ENCODE data around the gene TBC1D22A.

TBC1D22A gene

GRCh38 chr22:46864314-46865051, 102.0 kb downstream of the TBC1D22A start:
- no peak for DNase-seq
- no peak overlapping the region for H3K27ac ChIP-seq (ENCODE audit: insufficient read depth, low read length, poor library complexity, severe bottlenecking)

GRCh38 chr22:46865052-46865434, 102.6 kb downstream of the TBC1D22A start:
- no peaks in the 10 kb centered on the region for H3K27me3 ChIP-seq (replicated peaks; ENCODE audit: control insufficient read depth, insufficient read depth, low read length, poor library complexity, severe bottlenecking)
- H3K36me3 ChIP-seq (ENCODE audit: control insufficient read depth, insufficient read depth, low read length): peaks cover 1% of the 10 kb centered on the region
- H3K9me3 ChIP-seq (ENCODE audit: control insufficient read depth, low read length): no peaks in the 10 kb centered on the region
- H3K4me3 ChIP-seq (ENCODE audit: insufficient read depth, low read depth, low read length, poor library complexity, severe bottlenecking): no peak overlapping the region
- DNase-seq: no peak
- H3K4me1 ChIP-seq (ENCODE audit: control insufficient read depth, insufficient read depth, low read length, poor library complexity, severe bottlenecking): no peaks in the 10 kb centered on the region
- no peak overlapping the region for H3K27ac ChIP-seq (ENCODE audit: insufficient read depth, low read length, poor library complexity, severe bottlenecking)

More at GRCh38 chr22:46864314-46865051, 102.0 kb downstream of the TBC1D22A start:
- Histone ChIP-seq H3K9me3 (ENCODE audit: control insufficient read depth, low read length) (no peaks in the 10 kb centered on the region), H3K36me3 (ENCODE audit: control insufficient read depth, insufficient read depth, low read length) (no peaks in the 10 kb centered on the region), H3K4me3 (ENCODE audit: insufficient read depth, low read depth, low read length, poor library complexity, severe bottlenecking) (no peak overlapping the region), H3K27me3 (replicated peaks; ENCODE audit: control insufficient read depth, insufficient read depth, low read length, poor library complexity, severe bottlenecking) (no peaks in the 10 kb centered on the region), H3K4me1 (ENCODE audit: control insufficient read depth, insufficient read depth, low read length, poor library complexity, severe bottlenecking) (no peaks in the 10 kb centered on the region)

GRCh38 chr22:46865642-46866041, 103.2 kb downstream of the TBC1D22A start:
- no peaks in the 10 kb centered on the region for H3K9me3 ChIP-seq (ENCODE audit: control insufficient read depth, low read length)
- no peaks in the 10 kb centered on the region for H3K27me3 ChIP-seq (replicated peaks; ENCODE audit: control insufficient read depth, insufficient read depth, low read length, poor library complexity, severe bottlenecking)
- no peak for DNase-seq
- peaks cover 7% of the 10 kb centered on the region for H3K36me3 ChIP-seq (ENCODE audit: control insufficient read depth, insufficient read depth, low read length)
- H3K27ac ChIP-seq (ENCODE audit: insufficient read depth, low read length, poor library complexity, severe bottlenecking): no peak overlapping the region
- H3K4me3 ChIP-seq (ENCODE audit: insufficient read depth, low read depth, low read length, poor library complexity, severe bottlenecking): no peak overlapping the region
- no peaks in the 10 kb centered on the region for H3K4me1 ChIP-seq (ENCODE audit: control insufficient read depth, insufficient read depth, low read length, poor library complexity, severe bottlenecking)

- H3K4me1 ChIP-seq (ENCODE audit: control insufficient read depth, insufficient read depth, low read length, poor library complexity, severe bottlenecking): no peaks in the 10 kb centered on the region
- H3K4me3 ChIP-seq (ENCODE audit: insufficient read depth, low read depth, low read length, poor library complexity, severe bottlenecking): no peak overlapping the region
- no peak overlapping the region for H3K27ac ChIP-seq (ENCODE audit: insufficient read depth, low read length, poor library complexity, severe bottlenecking)
- no peaks in the 10 kb centered on the region for H3K9me3 ChIP-seq (ENCODE audit: control insufficient read depth, low read length)
- peaks cover 9% of the 10 kb centered on the region for H3K36me3 ChIP-seq (ENCODE audit: control insufficient read depth, insufficient read depth, low read length)
- DNase-seq: no peak
- no peaks in the 10 kb centered on the region for H3K27me3 ChIP-seq (replicated peaks; ENCODE audit: control insufficient read depth, insufficient read depth, low read length, poor library complexity, severe bottlenecking)
These were observed 104.1 kb downstream of the TBC1D22A start for GRCh38 chr22:46866591-46866990.

- Histone ChIP-seq H3K9me3 (ENCODE audit: control insufficient read depth, low read length) (no peaks in the 10 kb centered on the region), H3K27ac (ENCODE audit: insufficient read depth, low read length, poor library complexity, severe bottlenecking) (no peak overlapping the region), H3K4me3 (ENCODE audit: insufficient read depth, low read depth, low read length, poor library complexity, severe bottlenecking) (no peak overlapping the region), H3K4me1 (ENCODE audit: control insufficient read depth, insufficient read depth, low read length, poor library complexity, severe bottlenecking) (no peaks in the 10 kb centered on the region), H3K27me3 (replicated peaks; ENCODE audit: control insufficient read depth, insufficient read depth, low read length, poor library complexity, severe bottlenecking) (no peaks in the 10 kb centered on the region), H3K36me3 (ENCODE audit: control insufficient read depth, insufficient read depth, low read length) (peaks cover 9% of the 10 kb centered on the region)
- no peak for DNase-seq
These were observed 104.7 kb downstream of the TBC1D22A start for GRCh38 chr22:46867106-46867505.

GRCh38 chr22:46869329-46869728, 106.9 kb downstream of the TBC1D22A start:
- DNase-seq: no peak
- Histone ChIP-seq H3K36me3 (ENCODE audit: control insufficient read depth, insufficient read depth, low read length) (peaks cover 9% of the 10 kb centered on the region), H3K27me3 (replicated peaks; ENCODE audit: control insufficient read depth, insufficient read depth, low read length, poor library complexity, severe bottlenecking) (no peaks in the 10 kb centered on the region), H3K9me3 (ENCODE audit: control insufficient read depth, low read length) (no peaks in the 10 kb centered on the region), H3K4me3 (ENCODE audit: insufficient read depth, low read depth, low read length, poor library complexity, severe bottlenecking) (no peak overlapping the region), H3K27ac (ENCODE audit: insufficient read depth, low read length, poor library complexity, severe bottlenecking) (no peak overlapping the region), H3K4me1 (ENCODE audit: control insufficient read depth, insufficient read depth, low read length, poor library complexity, severe bottlenecking) (no peaks in the 10 kb centered on the region)

GRCh38 chr22:46869831-46870441, 107.5 kb downstream of the TBC1D22A start:
- DNase-seq: no peak
- Histone ChIP-seq H3K27me3 (replicated peaks; ENCODE audit: control insufficient read depth, insufficient read depth, low read length, poor library complexity, severe bottlenecking) (no peaks in the 10 kb centered on the region), H3K4me3 (ENCODE audit: insufficient read depth, low read depth, low read length, poor library complexity, severe bottlenecking) (no peak overlapping the region), H3K4me1 (ENCODE audit: control insufficient read depth, insufficient read depth, low read length, poor library complexity, severe bottlenecking) (no peaks in the 10 kb centered on the region), H3K36me3 (ENCODE audit: control insufficient read depth, insufficient read depth, low read length) (peaks cover 9% of the 10 kb centered on the region), H3K9me3 (ENCODE audit: control insufficient read depth, low read length) (no peaks in the 10 kb centered on the region), H3K27ac (ENCODE audit: insufficient read depth, low read length, poor library complexity, severe bottlenecking) (no peak overlapping the region)

GRCh38 chr22:46871826-46872225, 109.4 kb downstream of the TBC1D22A start:
- Histone ChIP-seq H3K27me3 (replicated peaks; ENCODE audit: control insufficient read depth, insufficient read depth, low read length, poor library complexity, severe bottlenecking) (no peaks in the 10 kb centered on the region), H3K27ac (ENCODE audit: insufficient read depth, low read length, poor library complexity, severe bottlenecking) (no peak overlapping the region), H3K36me3 (ENCODE audit: control insufficient read depth, insufficient read depth, low read length) (peaks cover 9% of the 10 kb centered on the region), H3K4me1 (ENCODE audit: control insufficient read depth, insufficient read depth, low read length, poor library complexity, severe bottlenecking) (no peaks in the 10 kb centered on the region), H3K9me3 (ENCODE audit: control insufficient read depth, low read length) (no peaks in the 10 kb centered on the region), H3K4me3 (ENCODE audit: insufficient read depth, low read depth, low read length, poor library complexity, severe bottlenecking) (no peak overlapping the region)
- DNase-seq: no peak

GRCh38 chr22:46875089-46875488, 112.6 kb downstream of the TBC1D22A start:
- Histone ChIP-seq H3K27ac (ENCODE audit: insufficient read depth, low read length, poor library complexity, severe bottlenecking) (no peak overlapping the region), H3K27me3 (replicated peaks; ENCODE audit: control insufficient read depth, insufficient read depth, low read length, poor library complexity, severe bottlenecking) (no peaks in the 10 kb centered on the region), H3K4me3 (ENCODE audit: insufficient read depth, low read depth, low read length, poor library complexity, severe bottlenecking) (no peak overlapping the region), H3K36me3 (ENCODE audit: control insufficient read depth, insufficient read depth, low read length) (peaks cover 10% of the 10 kb centered on the region), H3K9me3 (ENCODE audit: control insufficient read depth, low read length) (no peaks in the 10 kb centered on the region), H3K4me1 (ENCODE audit: control insufficient read depth, insufficient read depth, low read length, poor library complexity, severe bottlenecking) (no peaks in the 10 kb centered on the region)
- DNase-seq: no peak

GRCh38 chr22:46876357-46876934, 114.0 kb downstream of the TBC1D22A start:
- no peaks in the 10 kb centered on the region for H3K27me3 ChIP-seq (replicated peaks; ENCODE audit: control insufficient read depth, insufficient read depth, low read length, poor library complexity, severe bottlenecking)
- peaks cover 9% of the 10 kb centered on the region for H3K36me3 ChIP-seq (ENCODE audit: control insufficient read depth, insufficient read depth, low read length)
- H3K9me3 ChIP-seq (ENCODE audit: control insufficient read depth, low read length): no peaks in the 10 kb centered on the region
- no peak for DNase-seq
- no peaks in the 10 kb centered on the region for H3K4me1 ChIP-seq (ENCODE audit: control insufficient read depth, insufficient read depth, low read length, poor library complexity, severe bottlenecking)
- no peak overlapping the region for H3K27ac ChIP-seq (ENCODE audit: insufficient read depth, low read length, poor library complexity, severe bottlenecking)
- no peak overlapping the region for H3K4me3 ChIP-seq (ENCODE audit: insufficient read depth, low read depth, low read length, poor library complexity, severe bottlenecking)

Data from effector memory CD4-positive, alpha-beta T cell (primary cell).